Gastrocnemius medialis (tissue), 4 donors: Measurements from ENCODE around the gene ABR. TPM values are rescaled to one million over a fixed set of nuclear protein-coding genes. Genes with fewer than 3 reads are reported as not detected.

Experiments used
- ATAC-seq, 2 donors: fragments of 150-250 bp; one replicate each; pipeline ENCODE4 v1.9.1; 2016
- DNase-seq, 2 donors: peaks; one replicate each; pipeline ENCODE4 v3.0.0-alpha.2; 2019
- H3K27ac ChIP-seq, 4 donors: fragments of 200-600 bp; sonication (generic); 1 replicate in 1 of 4; 2 replicates in 3 of 4; pipeline ENCODE4 v1.5.1; 2016 to 2018; ENCODE audit warnings: mild to moderate bottlenecking in 2 of 4, moderate library complexity in 1 of 4
- H3K27me3 ChIP-seq, 3 donors: fragments of 200-600 bp; sonication (generic) in 2 of 3; 1 replicate in 1 of 3; 2 replicates in 2 of 3; pipeline versions ENCODE4 v1.5.1 to v1.6.0; 2016 to 2019; ENCODE audit warnings: mild to moderate bottlenecking in 1 of 3, moderate library complexity in 1 of 3
- H3K36me3 ChIP-seq, 2 donors: fragments of 200-600 bp; sonication (generic) in 1 of 2; one replicate each; pipeline ENCODE4 v1.5.1; 2017 to 2018
- H3K4me1 ChIP-seq, 2 donors: fragments of 200-600 bp; sonication (generic) in 1 of 2; one replicate each; pipeline ENCODE4 v1.5.1; 2016 to 2017; ENCODE audit warnings: mild to moderate bottlenecking in 2 of 2
- H3K4me3 ChIP-seq, 4 donors: fragments of 200-600 bp; sonication (generic) in 3 of 4; 1 replicate in 1 of 4; 2 replicates in 3 of 4; pipeline ENCODE4 v1.5.1; 2016 to 2019; ENCODE audit warnings: mild to moderate bottlenecking in 2 of 4
- H3K9me3 ChIP-seq, 3 donors: fragments of 200-600 bp; sonication (generic) in 2 of 3; 1 replicate in 1 of 3; 2 replicates in 2 of 3; pipeline ENCODE4 v1.5.1; 2016 to 2019
- POLR2A ChIP-seq, 2 donors: fragments of 450-650 bp; IDR thresholded peaks; one replicate each; pipeline ENCODE4 v1.6.1; 2017; ENCODE audit warnings: antibody characterized with exemption in 2 of 2, mild to moderate bottlenecking in 2 of 2, moderate library complexity in 2 of 2
- in situ Hi-C, 4 donors: fragments of 200-750 bp; cut with MboI; loops; one replicate each; pipeline versions ENCODE4 v1.15.0 to v1.8.0; 2017; ENCODE audit warnings: low sequenced_read_pairs in 4 of 4
- intact Hi-C: fragments of 100-400 bp; cut with DNase I; formaldehyde crosslinking; loops from one replicate; pipeline ENCODE4 v1.15.1; 2023; ENCODE audit warnings: low total_unique reads
- total RNA-seq, 4 donors: library from RNA; depleted of rRNA; stranded (reverse); fragments of >200 nt; gene quantifications; one replicate each; pipeline versions ENCODE4 v1.1.0 to v1.2.3, GENCODE V29; 2016
- TF ChIP-seq, protein P1 (sequence below), 5 experiments: fragments of 450-650 bp in 3 of 5; fragments of 200-600 bp in 2 of 5; sonication (generic) in 2 of 5; IDR thresholded peaks in 4 of 5; conservative IDR thresholded peaks in 1 of 5; 1 replicate in 4 of 5; 2 replicates in 1 of 5; pipeline ENCODE4 v1.5.1; 2016 to 2019; ENCODE audit warnings: antibody characterized with exemption in 5 of 5, mild to moderate bottlenecking in 3 of 5, moderate library complexity in 3 of 5

ABR gene
- total RNA-seq, 4 donors from 2014 or later: 9.7 to 15.4 (median 12.8) TPM

DNA sequence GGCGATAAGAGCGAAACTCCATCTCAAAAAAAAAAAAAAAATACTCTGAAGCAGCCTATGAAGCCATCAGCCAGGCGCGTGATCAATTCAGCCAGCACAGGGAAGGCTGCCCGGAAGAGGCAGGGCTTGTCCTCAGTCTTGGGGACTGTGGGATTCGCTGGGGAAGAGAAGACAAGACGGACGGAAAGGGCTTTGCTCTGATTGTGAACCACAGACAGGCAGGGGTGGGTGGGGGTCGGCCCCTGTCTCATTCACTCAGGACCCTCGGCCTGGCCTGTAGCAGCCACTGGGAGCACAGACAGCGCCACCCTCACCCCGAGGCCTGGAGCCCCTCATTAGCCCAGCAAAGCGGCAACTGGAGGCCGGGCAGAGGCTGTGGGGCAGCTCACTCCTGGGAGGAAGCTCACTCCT lies 37.2 kb downstream of the ABR start:
- no peak for TF ChIP-seq POLR2A (IDR thresholded peaks at IDR 0.05)
- TF ChIP-seq, protein P1, sequence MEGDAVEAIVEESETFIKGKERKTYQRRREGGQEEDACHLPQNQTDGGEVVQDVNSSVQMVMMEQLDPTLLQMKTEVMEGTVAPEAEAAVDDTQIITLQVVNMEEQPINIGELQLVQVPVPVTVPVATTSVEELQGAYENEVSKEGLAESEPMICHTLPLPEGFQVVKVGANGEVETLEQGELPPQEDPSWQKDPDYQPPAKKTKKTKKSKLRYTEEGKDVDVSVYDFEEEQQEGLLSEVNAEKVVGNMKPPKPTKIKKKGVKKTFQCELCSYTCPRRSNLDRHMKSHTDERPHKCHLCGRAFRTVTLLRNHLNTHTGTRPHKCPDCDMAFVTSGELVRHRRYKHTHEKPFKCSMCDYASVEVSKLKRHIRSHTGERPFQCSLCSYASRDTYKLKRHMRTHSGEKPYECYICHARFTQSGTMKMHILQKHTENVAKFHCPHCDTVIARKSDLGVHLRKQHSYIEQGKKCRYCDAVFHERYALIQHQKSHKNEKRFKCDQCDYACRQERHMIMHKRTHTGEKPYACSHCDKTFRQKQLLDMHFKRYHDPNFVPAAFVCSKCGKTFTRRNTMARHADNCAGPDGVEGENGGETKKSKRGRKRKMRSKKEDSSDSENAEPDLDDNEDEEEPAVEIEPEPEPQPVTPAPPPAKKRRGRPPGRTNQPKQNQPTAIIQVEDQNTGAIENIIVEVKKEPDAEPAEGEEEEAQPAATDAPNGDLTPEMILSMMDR (IDR thresholded peaks at IDR 0.05 in 4 of 5, conservative IDR thresholded peaks at IDR 0.05 in 1 of 5): no peak
- no peaks in the 10 kb centered on the region for H3K9me3 ChIP-seq
- in situ Hi-C loops: no loop called here
- no peak overlapping the region for H3K4me3 ChIP-seq
- H3K27me3 ChIP-seq: peaks cover 0 to 5% (median 0%) of the 10 kb centered on the region in 3 donors
- H3K27ac ChIP-seq: no peak overlapping the region
- DNase-seq: no peak
- no peaks in the 10 kb centered on the region for H3K36me3 ChIP-seq
- no peak for ATAC-seq
- intact Hi-C loops: no loop called here
- no peaks in the 10 kb centered on the region for H3K4me1 ChIP-seq

GRCh38 chr17:1137465-1137894 lies 42.3 kb downstream of the ABR start:
- no peak for ATAC-seq
- DNase-seq: no peak
- TF ChIP-seq POLR2A (IDR thresholded peaks at IDR 0.05): no peak
- TF ChIP-seq, protein P1 (IDR thresholded peaks at IDR 0.05 in 4 of 5, conservative IDR thresholded peaks at IDR 0.05 in 1 of 5): no peak
- peaks cover 3 to 10% of the 10 kb centered on the region in 2 donors for H3K4me1 ChIP-seq
- peaks cover 0 to 12% (median 5%) of the 10 kb centered on the region in 3 donors for H3K27me3 ChIP-seq
- in situ Hi-C loops: loop anchor here in 1 of 4 donors (10.0 kb wide), 1 partner anchor 47 kb away; no protein-coding TSS in a partner anchor
- no peak overlapping the region for H3K27ac ChIP-seq
- no peak overlapping the region for H3K4me3 ChIP-seq
- intact Hi-C loops: no loop called here
- no peaks in the 10 kb centered on the region for H3K36me3 ChIP-seq
- H3K9me3 ChIP-seq: no peaks in the 10 kb centered on the region

GRCh38 chr17:1136748-1137147 lies 43.0 kb downstream of the ABR start:
- Histone ChIP-seq H3K36me3 (no peaks in the 10 kb centered on the region), H3K27ac (no peak overlapping the region), H3K4me3 (no peak overlapping the region), H3K27me3 (peaks cover 0 to 12% (median 3%) of the 10 kb centered on the region in 3 donors), H3K4me1 (peaks cover 3 to 10% of the 10 kb centered on the region in 2 donors), H3K9me3 (no peaks in the 10 kb centered on the region)
- in situ Hi-C loops (loop anchor here in 1 of 4 donors (10.0 kb wide), 1 partner anchor 48 kb away; no protein-coding TSS in a partner anchor), intact Hi-C loops (no loop called here)
- no peak for ATAC-seq
- no peak for TF ChIP-seq POLR2A (IDR thresholded peaks at IDR 0.05)
- TF ChIP-seq, protein P1 (IDR thresholded peaks at IDR 0.05 in 4 of 5, conservative IDR thresholded peaks at IDR 0.05 in 1 of 5): no peak
- no peak for DNase-seq

GRCh38 chr17:1134634-1135324 lies 45.0 kb downstream of the ABR start:
- DNase-seq: no peak
- H3K27me3 ChIP-seq: peaks cover 0 to 12% (median 3%) of the 10 kb centered on the region in 3 donors
- H3K9me3 ChIP-seq: no peaks in the 10 kb centered on the region
- no peaks in the 10 kb centered on the region for H3K36me3 ChIP-seq
- no peak overlapping the region for H3K4me3 ChIP-seq
- H3K27ac ChIP-seq: no peak overlapping the region
- peaks cover 3 to 10% of the 10 kb centered on the region in 2 donors for H3K4me1 ChIP-seq
- no peak for ATAC-seq
- no peak for TF ChIP-seq POLR2A (IDR thresholded peaks at IDR 0.05)
- TF ChIP-seq, protein P1 (IDR thresholded peaks at IDR 0.05 in 4 of 5, conservative IDR thresholded peaks at IDR 0.05 in 1 of 5): no peak
- in situ Hi-C loops (loop anchor here in 1 of 4 donors (10.0 kb wide), 1 partner anchor 50 kb away; no protein-coding TSS in a partner anchor), intact Hi-C loops (no loop called here)
